GM19463 (cell line): ENCODE results near the gene RAVER1.
"Not testable (repeated sequence)": the region's sequence is repeated elsewhere in the genome, so short reads cannot be mapped to it uniquely, and the experiment has no call there.

Experiments used
- ATAC-seq: cut with Tn5 transposase; IDR thresholded peaks from one replicate; pipeline ENCODE4 v1.9.1; 2021; ENCODE audit warnings: mild to moderate bottlenecking, moderate library complexity; ENCODE audit not compliant: unreplicated experiment

RAVER1 gene

GRCh38 chr19:10291554-10292205, 41.6 kb downstream of the RAVER1 start:
- no peak for ATAC-seq

- ATAC-seq, result no peak
Measured at GRCh38 chr19:10290876-10291553, 42.3 kb downstream of the RAVER1 start.

GRCh38 chr19:10290357-10290875, 42.9 kb downstream of the RAVER1 start:
- ATAC-seq, result no peak

GRCh38 chr19:10289836-10290356, 43.4 kb downstream of the RAVER1 start, which contains the start of gene ICAM5:
Gene ICAM5, plus strand, starts transcription at chr19:10289952. Its CDS starts 92 bp downstream, at chr19:10290044.
- ATAC-seq, result no peak

GRCh38 chr19:10289167-10289835, 44.0 kb downstream of the RAVER1 start:
- no peak for ATAC-seq

- ATAC-seq, result no peak
Measured at GRCh38 chr19:10288662-10289166, 44.6 kb downstream of the RAVER1 start.

GRCh38 chr19:10286803-10287737, 46.3 kb downstream of the RAVER1 start, which contains the start of gene ICAM4:
Gene ICAM4, plus strand, starts transcription at chr19:10286955. Its CDS starts 58 bp downstream, at chr19:10287013.
- no peak for ATAC-seq

GRCh38 chr19:10285393-10285792, 47.9 kb downstream of the RAVER1 start:
- ATAC-seq, result no peak

GRCh38 chr19:10284960-10285278, 48.4 kb downstream of the RAVER1 start:
- no peak for ATAC-seq

- no peak for ATAC-seq
Measured at GRCh38 chr19:10284065-10284959, 49.0 kb downstream of the RAVER1 start.

GRCh38 chr19:10283301-10284064, 49.8 kb downstream of the RAVER1 start:
- no peak for ATAC-seq

GRCh38 chr19:10282043-10282442, 51.3 kb downstream of the RAVER1 start:
- not testable (repeated sequence) for ATAC-seq

GRCh38 chr19:10279737-10280442, 53.4 kb downstream of the RAVER1 start:
- no peak for ATAC-seq

GRCh38 chr19:10278935-10279334, 54.4 kb downstream of the RAVER1 start:
- no peak for ATAC-seq

GRCh38 chr19:10277795-10278589, 55.3 kb downstream of the RAVER1 start:
- ATAC-seq, result no peak

- no peak for ATAC-seq
Measured at GRCh38 chr19:10274589-10274988, 58.7 kb downstream of the RAVER1 start.

GRCh38 chr19:10271543-10272086, 61.7 kb downstream of the RAVER1 start:
- peak; percentile 25 for ATAC-seq
